SK-N-MC (cell line): ENCODE data around the gene TIMP2.

Experiments
- EZH2 ChIP-seq: fragments of 200-600 bp; sonication (generic); IDR thresholded peaks from one replicate; pipeline ENCODE4 v1.6.1; 2017; ENCODE audit warnings: antibody characterized with exemption
- FOXP2 ChIP-seq: optimal IDR thresholded peaks from 2 replicates; pipeline ENCODE3; 2011; ENCODE audit warnings: mild to moderate bottlenecking, moderate library complexity; ENCODE audit not compliant: insufficient read depth; ENCODE audit errors: extremely low read length, control extremely low read depth
- POLR2AphosphoS5 ChIP-seq: IDR thresholded peaks from 2 replicates; pipeline ENCODE4 v1.6.1; 2012; ENCODE audit warnings: mild to moderate bottlenecking, low read depth, low read length, borderline replicate concordance

DNA sequence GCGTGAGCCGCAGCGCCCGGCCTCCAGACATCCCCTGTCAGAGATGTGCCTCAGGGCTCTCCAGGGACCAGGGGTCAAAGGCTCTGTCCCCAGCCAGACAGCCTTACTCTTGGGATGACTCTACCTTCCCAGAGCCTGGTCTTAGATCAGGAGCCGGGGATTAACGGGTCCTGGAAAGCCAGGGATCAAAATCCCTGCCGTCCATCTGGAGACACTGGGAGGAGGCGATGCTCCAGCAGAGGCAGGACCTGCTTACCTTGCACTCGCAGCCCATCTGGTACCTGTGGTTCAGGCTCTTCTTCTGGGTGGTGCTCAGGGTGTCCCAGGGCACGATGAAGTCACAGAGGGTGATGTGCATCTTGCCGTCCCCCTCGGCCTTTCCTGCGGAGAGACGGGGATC lies 67.9 kb downstream of the TIMP2 start:
- TF ChIP-seq EZH2, result no peak
- TF ChIP-seq POLR2AphosphoS5, result no peak
- TF ChIP-seq FOXP2, result no peak
